Activated CD4-positive, alpha-beta T cell treated with anti-CD3 and anti-CD28 coated beads, Interleukin-2, amount 50 U/mL, for 4 hours (primary cell): ENCODE data around the gene PHF2.

Experiments used
- DNase-seq, 2 experiments: peaks; one replicate each; pipeline ENCODE4 v3.0.0-alpha.2; 2020

Gene PHF2

GRCh38 chr9:93576258-93577077 is at the start of gene PHF2:
Gene PHF2, plus strand, starts transcription at chr9:93576584. Its CDS starts 190 bp downstream, at chr9:93576774.
- peak; percentile 22 to 29 for DNase-seq

- DNase-seq, result no peak
Observed at GRCh38 chr9:93531374-93531773, 45.0 kb upstream of the PHF2 start.

GRCh38 chr9:93532141-93532540 is 44.2 kb upstream of the PHF2 start:
- no peak for DNase-seq

- no peak for DNase-seq
Observed at GRCh38 chr9:93533863-93534262, 42.5 kb upstream of the PHF2 start.

GRCh38 chr9:93536167-93536566 is 40.2 kb upstream of the PHF2 start:
- no peak for DNase-seq

GRCh38 chr9:93536874-93537273 is 39.5 kb upstream of the PHF2 start:
- DNase-seq, result no peak

GRCh38 chr9:93540305-93540704 is 36.1 kb upstream of the PHF2 start:
- DNase-seq, result no peak

GRCh38 chr9:93541005-93541404 is 35.4 kb upstream of the PHF2 start:
- DNase-seq, result no peak

GRCh38 chr9:93541581-93542349 is 34.6 kb upstream of the PHF2 start:
- no peak for DNase-seq

GRCh38 chr9:93543117-93543516 is 33.3 kb upstream of the PHF2 start:
- no peak for DNase-seq

GRCh38 chr9:93546356-93546755 is 30.0 kb upstream of the PHF2 start:
- no peak for DNase-seq

GRCh38 chr9:93549611-93550010 is 26.8 kb upstream of the PHF2 start:
- DNase-seq, result no peak

GRCh38 chr9:93552923-93553322 is 23.5 kb upstream of the PHF2 start:
- no peak for DNase-seq

- no peak for DNase-seq
Observed at GRCh38 chr9:93555370-93555769, 21.0 kb upstream of the PHF2 start.

GRCh38 chr9:93557366-93558137 is 18.8 kb upstream of the PHF2 start:
- no peak for DNase-seq

GRCh38 chr9:93558503-93558902 is 17.9 kb upstream of the PHF2 start:
- no peak for DNase-seq

GRCh38 chr9:93560991-93561390 is 15.4 kb upstream of the PHF2 start:
- DNase-seq, result no peak

GRCh38 chr9:93562157-93562556 is 14.2 kb upstream of the PHF2 start:
- no peak for DNase-seq

- DNase-seq, result no peak
Observed at GRCh38 chr9:93565089-93565488, 11.3 kb upstream of the PHF2 start.

GRCh38 chr9:93566408-93567270 is 9.7 kb upstream of the PHF2 start:
- DNase-seq, result peak; percentile 98

- DNase-seq, result no peak
Observed at GRCh38 chr9:93567271-93567959, 9.0 kb upstream of the PHF2 start.

GRCh38 chr9:93568169-93568568 is 8.2 kb upstream of the PHF2 start:
- no peak for DNase-seq
